ENCODE measurements around the gene CNIH3.
A peak's percentile ranks its signal among the peaks of the same experiment; 100 is the strongest.
"Not testable (repeated sequence)": the region's sequence is repeated elsewhere in the genome, so short reads cannot be mapped to it uniquely, and the experiment has no call there.

Gene CNIH3

GRCh38 chr1:224683936-224684335, 67.8 kb downstream of the CNIH3 start:
- Mint-ChIP-seq H3K4me3 (no peak overlapping the region), H3K27ac (no peak overlapping the region), H3K9me3 (peaks cover 12% of the 10 kb centered on the region), H3K27me3 (ENCODE audit: low read depth, poor library complexity) (no peaks in the 10 kb centered on the region), H3K36me3 (ENCODE audit: low read depth) (no peaks in the 10 kb centered on the region), H3K4me1 (peaks cover 44% of the 10 kb centered on the region)
- TF ChIP-seq CTCF (IDR thresholded peaks at IDR 0.05), result no peak
- no peak for DNase-seq

- peaks cover 12% of the 10 kb centered on the region for H3K9me3 Mint-ChIP-seq
- H3K36me3 Mint-ChIP-seq (ENCODE audit: low read depth), result no peaks in the 10 kb centered on the region
- no peak overlapping the region for H3K4me3 Mint-ChIP-seq
- DNase-seq, result peak; percentile 23
- no peaks in the 10 kb centered on the region for H3K27me3 Mint-ChIP-seq (ENCODE audit: low read depth, poor library complexity)
- peaks cover 34% of the 10 kb centered on the region for H3K4me1 Mint-ChIP-seq
- TF ChIP-seq CTCF (IDR thresholded peaks at IDR 0.05), result no peak
- H3K27ac Mint-ChIP-seq, result no peak overlapping the region
Measured at GRCh38 chr1:224684979-224685425, 68.9 kb downstream of the CNIH3 start.

- not testable (repeated sequence) for DNase-seq; H3K36me3 Mint-ChIP-seq (ENCODE audit: low read depth); H3K27ac Mint-ChIP-seq; H3K4me3 Mint-ChIP-seq; H3K27me3 Mint-ChIP-seq (ENCODE audit: low read depth, poor library complexity)
- Mint-ChIP-seq H3K4me1 (peaks cover 30% of the 10 kb centered on the region), H3K9me3 (peaks cover 12% of the 10 kb centered on the region)
Measured at GRCh38 chr1:224686140-224686539, 70.0 kb downstream of the CNIH3 start.

- peaks cover 28% of the 10 kb centered on the region for H3K4me1 Mint-ChIP-seq
- DNase-seq, result no peak
- no peak overlapping the region for H3K4me3 Mint-ChIP-seq
- no peak overlapping the region for H3K27ac Mint-ChIP-seq
- peaks cover 12% of the 10 kb centered on the region for H3K9me3 Mint-ChIP-seq
- H3K27me3 Mint-ChIP-seq (ENCODE audit: low read depth, poor library complexity), result no peaks in the 10 kb centered on the region
- no peak for TF ChIP-seq CTCF (IDR thresholded peaks at IDR 0.05)
- no peaks in the 10 kb centered on the region for H3K36me3 Mint-ChIP-seq (ENCODE audit: low read depth)
Measured at GRCh38 chr1:224687465-224687864, 71.3 kb downstream of the CNIH3 start.

- Mint-ChIP-seq H3K9me3 (peaks cover 12% of the 10 kb centered on the region), H3K36me3 (ENCODE audit: low read depth) (no peaks in the 10 kb centered on the region)
- no peak for TF ChIP-seq CTCF (IDR thresholded peaks at IDR 0.05)
Measured at GRCh38 chr1:224689374-224689773, 73.3 kb downstream of the CNIH3 start.

GRCh38 chr1:224690576-224690975, 74.5 kb downstream of the CNIH3 start:
- DNase-seq, result no peak
- Mint-ChIP-seq H3K4me1 (peaks cover 15% of the 10 kb centered on the region), H3K9me3 (peaks cover 12% of the 10 kb centered on the region), H3K27me3 (ENCODE audit: low read depth, poor library complexity) (no peaks in the 10 kb centered on the region), H3K4me3 (no peak overlapping the region), H3K27ac (no peak overlapping the region), H3K36me3 (ENCODE audit: low read depth) (no peaks in the 10 kb centered on the region)
- TF ChIP-seq CTCF (IDR thresholded peaks at IDR 0.05), result no peak

More at GRCh38 chr1:224689374-224689773, 73.3 kb downstream of the CNIH3 start:
- no peak overlapping the region for H3K4me3 Mint-ChIP-seq
- H3K27me3 Mint-ChIP-seq (ENCODE audit: low read depth, poor library complexity), result no peaks in the 10 kb centered on the region
- H3K4me1 Mint-ChIP-seq, result peaks cover 27% of the 10 kb centered on the region
- no peak overlapping the region for H3K27ac Mint-ChIP-seq
- no peak for DNase-seq

All from nephron progenitor cell (in vitro differentiated cells).